ENCODE measurements around the gene IDH1.
A peak's percentile ranks its signal among the peaks of the same experiment; 100 is the strongest.
"Not testable (repeated sequence)": the region's sequence is repeated elsewhere in the genome, so short reads cannot be mapped to it uniquely, and the experiment has no call there.

Gene IDH1

GRCh38 chr2:208222351-208222750 lies 32.5 kb downstream of the IDH1 start:
- Mint-ChIP-seq H3K9me3 (peaks cover 4% of the 10 kb centered on the region), H3K27ac (no peak overlapping the region), H3K4me3 (no peak overlapping the region), H3K27me3 (ENCODE audit: low read depth, poor library complexity) (peaks cover 4% of the 10 kb centered on the region), H3K36me3 (ENCODE audit: low read depth) (no peaks in the 10 kb centered on the region), H3K4me1 (peaks cover 5% of the 10 kb centered on the region)
- DNase-seq: no peak
- no peak for TF ChIP-seq CTCF (IDR thresholded peaks at IDR 0.05)

GRCh38 chr2:208221873-208222272 lies 33.0 kb downstream of the IDH1 start:
- not testable (repeated sequence) for H3K27me3 Mint-ChIP-seq (ENCODE audit: low read depth, poor library complexity); DNase-seq; H3K4me3 Mint-ChIP-seq; H3K36me3 Mint-ChIP-seq (ENCODE audit: low read depth); H3K4me1 Mint-ChIP-seq; H3K9me3 Mint-ChIP-seq; H3K27ac Mint-ChIP-seq

GRCh38 chr2:208210688-208211451 lies 44.0 kb downstream of the IDH1 start:
- Mint-ChIP-seq H3K27ac (no peak overlapping the region), H3K4me3 (no peak overlapping the region), H3K9me3 (no peaks in the 10 kb centered on the region), H3K4me1 (no peaks in the 10 kb centered on the region), H3K27me3 (ENCODE audit: low read depth, poor library complexity) (peaks cover 3% of the 10 kb centered on the region), H3K36me3 (ENCODE audit: low read depth) (no peaks in the 10 kb centered on the region)
- no peak for TF ChIP-seq CTCF (IDR thresholded peaks at IDR 0.05)
- no peak for DNase-seq

GRCh38 chr2:208208335-208209085 lies 46.4 kb downstream of the IDH1 start:
- no peak for TF ChIP-seq CTCF (IDR thresholded peaks at IDR 0.05)
- Mint-ChIP-seq H3K4me1 (peaks cover 10% of the 10 kb centered on the region), H3K9me3 (no peaks in the 10 kb centered on the region), H3K36me3 (ENCODE audit: low read depth) (no peaks in the 10 kb centered on the region), H3K4me3 (no peak overlapping the region), H3K27ac (no peak overlapping the region), H3K27me3 (ENCODE audit: low read depth, poor library complexity) (peaks cover 3% of the 10 kb centered on the region)
- no peak for DNase-seq

GRCh38 chr2:208207769-208208168 lies 47.1 kb downstream of the IDH1 start:
- no peak overlapping the region for H3K27ac Mint-ChIP-seq
- no peak for TF ChIP-seq CTCF (IDR thresholded peaks at IDR 0.05)
- H3K4me3 Mint-ChIP-seq: no peak overlapping the region
- DNase-seq: no peak
- H3K27me3 Mint-ChIP-seq (ENCODE audit: low read depth, poor library complexity): peaks cover 3% of the 10 kb centered on the region
- peaks cover 12% of the 10 kb centered on the region for H3K4me1 Mint-ChIP-seq
- no peaks in the 10 kb centered on the region for H3K9me3 Mint-ChIP-seq
- no peaks in the 10 kb centered on the region for H3K36me3 Mint-ChIP-seq (ENCODE audit: low read depth)

GRCh38 chr2:208204166-208204565 lies 50.7 kb downstream of the IDH1 start:
- Mint-ChIP-seq H3K4me1 (peaks cover 16% of the 10 kb centered on the region), H3K36me3 (ENCODE audit: low read depth) (no peaks in the 10 kb centered on the region), H3K27ac (peak overlapping the region; percentile 78), H3K4me3 (no peak overlapping the region), H3K9me3 (no peaks in the 10 kb centered on the region), H3K27me3 (ENCODE audit: low read depth, poor library complexity) (peaks cover 4% of the 10 kb centered on the region)
- TF ChIP-seq CTCF (IDR thresholded peaks at IDR 0.05): no peak
- no peak for DNase-seq

Data from nephron progenitor cell (in vitro differentiated cells).